HG02763 (cell line): ENCODE measurements around the gene SNAI1.
A peak's percentile ranks its signal among the peaks of the same experiment; 100 is the strongest.
"Not testable (repeated sequence)": the region's sequence is repeated elsewhere in the genome, so short reads cannot be mapped to it uniquely, and the experiment has no call there.

Source experiments
- ATAC-seq: cut with Tn5 transposase; IDR thresholded peaks from one replicate; pipeline ENCODE4 v1.9.1; 2021; ENCODE audit warnings: mild to moderate bottlenecking, moderate library complexity; ENCODE audit not compliant: unreplicated experiment

SNAI1 gene

GRCh38 chr20:50011597-50011996, 28.8 kb downstream of the SNAI1 start:
- ATAC-seq: not testable (repeated sequence)

DNA sequence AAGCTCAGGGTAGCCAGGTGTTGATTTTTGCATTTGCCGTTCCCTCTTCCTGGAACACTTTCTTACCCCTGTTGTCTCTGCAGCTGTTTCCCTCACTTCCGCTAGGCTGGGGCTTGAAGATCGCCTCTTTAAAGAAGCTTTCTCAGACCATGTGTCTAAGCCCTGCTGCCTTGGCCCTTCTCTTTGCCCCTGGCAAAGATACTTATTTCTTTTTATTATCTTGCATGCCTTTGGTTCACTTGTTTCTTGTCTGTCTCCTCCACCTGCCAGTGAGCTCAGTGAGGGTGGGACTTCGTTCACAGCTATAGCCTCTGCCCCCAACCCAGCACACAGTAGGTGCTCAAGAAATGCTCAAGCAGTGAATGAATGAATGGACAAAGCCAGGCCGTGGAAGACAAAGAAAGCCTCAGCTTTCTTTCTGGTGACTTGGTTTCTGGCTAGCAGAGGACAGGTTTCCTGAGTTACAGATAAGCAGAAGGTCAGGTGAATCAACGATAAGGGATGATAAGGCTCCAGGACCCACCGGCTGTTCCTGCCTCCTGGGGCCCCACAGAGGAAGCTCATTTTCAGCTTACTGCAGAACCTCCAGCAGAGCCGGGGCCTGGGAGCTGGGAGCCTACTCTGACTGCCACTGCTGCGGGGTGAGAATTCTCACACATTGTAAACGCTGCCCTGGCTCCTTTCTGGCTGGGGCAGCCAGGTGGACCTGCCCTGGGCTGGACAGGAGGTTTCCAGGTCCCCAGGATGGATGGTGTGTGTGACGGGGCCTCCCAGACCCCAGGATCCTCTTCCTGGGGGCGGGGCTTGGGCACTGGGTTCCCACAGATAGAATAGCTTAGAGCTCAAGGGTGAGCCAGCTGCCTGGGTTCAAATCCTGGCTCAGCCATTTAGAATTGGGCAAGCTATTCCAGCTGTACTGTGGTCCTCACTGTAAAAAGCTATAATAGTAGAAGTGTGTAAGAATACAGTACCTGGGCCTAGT, 29.8 kb downstream of the SNAI1 start:
- peak; percentile 41 for ATAC-seq

GRCh38 chr20:50013976-50014375, 31.2 kb downstream of the SNAI1 start:
- ATAC-seq: no peak

DNA sequence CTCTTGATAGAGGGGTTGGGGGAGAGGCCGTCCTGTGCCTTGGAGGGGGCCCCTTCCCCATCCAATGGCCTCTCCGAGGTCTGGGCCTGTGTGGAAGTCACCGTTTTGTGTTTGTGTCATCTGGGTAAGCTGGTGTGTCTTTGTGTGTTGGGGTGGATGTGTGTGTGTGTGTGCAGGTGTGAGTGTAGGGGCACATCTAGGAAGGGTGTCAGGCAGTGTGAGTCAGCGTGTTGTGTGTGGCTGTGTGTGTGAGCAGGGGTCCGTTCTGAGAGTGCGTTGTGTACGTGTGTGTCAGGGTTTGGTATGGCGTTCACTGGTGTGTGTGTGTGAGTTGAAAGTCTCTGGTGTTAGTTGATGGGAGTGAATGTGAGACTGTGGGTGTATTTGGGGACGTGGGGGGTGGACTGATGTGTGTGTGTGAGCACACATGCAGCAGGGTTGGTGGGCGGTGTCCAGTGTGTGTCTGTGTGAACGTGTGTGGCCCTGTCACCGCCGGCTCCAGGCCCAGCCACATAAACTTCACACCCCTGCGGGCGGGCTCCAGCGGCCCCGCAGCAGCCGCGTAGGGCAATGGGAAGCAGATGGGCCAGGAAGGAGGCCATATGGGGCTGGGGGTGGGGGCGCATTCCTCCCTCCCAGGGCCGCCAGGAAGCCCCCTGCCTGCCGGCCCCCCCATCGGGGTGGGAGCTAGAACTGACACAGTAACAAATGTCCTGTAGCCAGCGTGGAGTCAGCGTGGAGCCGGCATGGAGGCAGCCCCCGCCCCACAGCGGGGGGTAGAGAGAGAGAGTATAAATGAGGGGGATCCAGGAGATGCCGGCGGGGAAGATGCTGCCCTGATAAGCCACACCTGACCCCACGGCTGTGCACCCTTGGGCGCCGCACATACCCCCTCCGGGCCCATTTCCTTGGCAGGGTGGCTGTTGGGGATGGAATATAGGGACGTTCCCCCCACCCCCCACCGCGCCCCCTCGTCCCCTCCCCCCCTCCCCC, 32.1 kb downstream of the SNAI1 start:
- ATAC-seq: no peak

DNA sequence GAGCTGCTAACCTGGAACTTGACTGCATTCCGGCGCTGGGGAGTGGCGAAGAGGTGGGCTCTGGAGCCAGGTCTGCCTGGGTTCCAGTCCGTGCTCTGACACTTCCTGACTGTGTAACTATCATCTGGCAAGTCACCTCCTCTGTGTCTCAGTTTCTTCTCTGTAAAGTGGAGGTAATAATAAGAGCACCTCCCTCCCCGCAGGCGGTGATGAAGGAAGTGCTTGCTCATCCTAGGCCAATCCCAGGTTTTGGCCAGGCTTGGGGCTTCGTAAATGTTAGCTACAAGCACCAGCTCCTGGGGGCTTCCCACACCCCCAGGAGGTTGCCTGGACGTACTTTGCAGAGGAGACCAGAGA, 32.8 kb downstream of the SNAI1 start:
- no peak for ATAC-seq

DNA sequence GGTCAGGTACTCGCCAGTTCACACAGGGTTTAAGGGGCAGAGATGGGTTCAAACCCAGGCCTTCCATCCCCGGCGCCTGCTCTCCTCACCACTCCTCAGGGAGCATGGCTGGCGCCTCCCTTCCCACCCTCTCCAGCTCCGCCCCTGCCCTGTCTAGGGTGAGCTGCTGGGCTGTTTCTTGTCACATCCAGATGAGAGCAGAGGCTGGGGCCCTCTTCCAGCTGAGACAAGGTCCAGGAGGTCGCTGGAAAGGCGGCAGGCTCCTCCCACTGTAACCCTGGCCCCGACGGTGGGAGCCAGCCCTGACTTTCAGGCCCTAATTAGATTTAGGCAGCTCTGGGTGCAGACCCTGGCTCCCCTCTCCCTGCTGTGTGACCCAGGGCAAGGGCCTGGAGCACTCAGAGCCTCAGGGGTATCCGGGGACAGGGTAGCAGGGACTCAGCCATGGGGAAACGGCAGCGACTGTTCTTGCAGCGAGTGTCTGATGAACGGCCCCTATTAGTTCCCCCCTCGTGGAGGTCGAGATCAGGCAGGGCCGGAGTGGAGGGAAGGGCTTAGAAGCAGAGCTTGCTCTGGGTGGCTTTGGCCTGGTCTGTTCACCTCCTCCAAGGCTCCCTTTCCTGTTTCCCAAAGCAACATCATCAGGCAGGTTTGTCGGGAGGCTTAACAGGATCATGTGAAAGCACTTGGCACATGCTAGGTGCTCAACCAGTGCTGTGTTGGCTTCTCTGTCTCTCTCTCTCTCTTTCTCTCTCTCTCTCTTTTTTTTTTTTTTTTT, 33.4 kb downstream of the SNAI1 start:
- no peak for ATAC-seq

GRCh38 chr20:50017160-50017559, 34.4 kb downstream of the SNAI1 start:
- no peak for ATAC-seq

DNA sequence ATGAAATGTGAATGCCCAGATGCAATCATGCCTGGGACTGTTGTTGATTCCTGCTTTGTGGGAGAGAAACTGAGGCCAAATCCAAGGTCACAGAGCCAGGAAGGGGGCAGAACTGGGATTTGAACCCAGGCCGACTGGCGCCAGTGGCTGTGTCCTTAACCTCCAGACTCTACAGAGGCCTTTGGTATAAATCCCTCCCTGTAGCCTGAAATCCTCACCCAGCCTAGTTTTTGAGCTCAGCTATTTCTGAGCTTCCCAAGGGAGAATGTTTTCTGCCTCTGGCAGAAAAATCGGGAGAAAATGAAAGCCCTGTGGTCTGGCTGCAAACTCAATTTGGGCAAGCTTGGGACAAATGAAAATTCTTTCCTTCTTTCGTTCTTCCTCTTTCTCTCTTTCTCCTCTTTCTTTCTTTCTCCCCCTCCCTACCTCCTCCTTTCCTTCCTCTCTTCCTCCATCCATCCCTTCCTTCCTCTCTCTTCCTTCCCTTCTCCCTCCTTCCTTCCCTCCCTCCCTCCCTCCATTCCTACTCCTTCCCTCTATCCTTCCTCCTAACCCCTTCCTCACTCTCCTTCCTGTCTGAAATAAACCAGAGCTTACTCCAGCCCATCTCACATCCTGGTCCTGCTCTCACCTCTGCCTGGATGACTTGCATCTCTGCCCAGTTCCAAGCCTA, 34.9 kb downstream of the SNAI1 start:
- no peak for ATAC-seq

DNA sequence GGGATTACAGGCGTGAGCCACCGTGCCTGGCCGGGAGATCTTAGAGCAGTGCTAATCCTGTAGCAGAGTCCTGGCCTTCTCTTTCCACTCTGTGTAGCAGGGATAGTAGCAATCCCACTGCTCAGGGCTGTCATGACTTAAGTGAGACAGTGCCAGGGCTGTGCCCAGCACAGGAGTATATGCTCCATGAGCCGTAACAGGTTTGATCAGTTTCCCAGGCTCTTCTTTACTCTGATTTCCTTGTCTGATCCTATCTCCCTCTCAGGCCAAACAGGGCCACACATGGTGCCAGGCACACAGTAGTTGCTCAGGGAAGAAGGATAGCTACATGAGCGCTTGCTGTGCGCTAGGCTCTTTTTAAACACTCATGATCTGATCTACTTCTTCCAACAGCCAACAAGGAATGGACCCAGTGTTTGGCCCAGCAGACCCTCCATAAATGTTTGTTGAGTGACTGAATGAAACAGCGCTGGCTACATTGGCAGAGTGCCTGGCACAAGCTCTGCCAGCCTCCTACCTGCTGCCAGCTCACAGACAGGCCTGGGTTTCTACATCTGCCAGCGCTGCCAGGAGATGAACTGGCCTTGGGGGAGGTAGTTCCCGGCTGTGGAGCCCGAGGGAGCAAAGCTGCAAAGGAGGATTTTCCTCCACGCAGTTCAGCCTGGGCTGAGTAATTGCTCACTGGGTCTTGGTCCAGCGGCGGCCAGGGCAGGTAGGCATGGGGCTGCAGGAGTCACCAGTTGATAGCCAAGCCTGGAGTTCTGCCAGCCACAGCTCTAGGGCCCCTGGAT, 36.9 kb downstream of the SNAI1 start:
- no peak for ATAC-seq

DNA sequence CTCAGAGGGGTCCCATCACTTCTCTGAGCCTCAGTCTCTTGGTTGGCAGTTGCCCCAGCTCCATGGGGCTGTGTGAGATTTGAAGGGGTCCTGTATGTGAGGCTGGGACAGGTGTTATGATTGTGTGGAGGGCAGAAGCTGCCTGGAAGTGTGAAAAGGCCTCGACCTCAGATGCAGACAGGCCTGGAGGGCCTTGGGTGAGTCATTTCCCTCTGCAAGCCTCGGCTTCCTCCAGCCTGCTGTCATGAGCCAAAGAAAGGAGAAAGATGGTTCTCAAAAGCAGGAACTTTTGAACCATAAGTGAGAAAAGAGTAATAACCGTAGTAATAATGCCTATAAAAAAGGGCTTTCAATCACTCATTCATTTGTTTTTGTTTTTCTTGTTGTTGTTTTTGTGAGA, 37.5 kb downstream of the SNAI1 start:
- ATAC-seq: no peak

DNA sequence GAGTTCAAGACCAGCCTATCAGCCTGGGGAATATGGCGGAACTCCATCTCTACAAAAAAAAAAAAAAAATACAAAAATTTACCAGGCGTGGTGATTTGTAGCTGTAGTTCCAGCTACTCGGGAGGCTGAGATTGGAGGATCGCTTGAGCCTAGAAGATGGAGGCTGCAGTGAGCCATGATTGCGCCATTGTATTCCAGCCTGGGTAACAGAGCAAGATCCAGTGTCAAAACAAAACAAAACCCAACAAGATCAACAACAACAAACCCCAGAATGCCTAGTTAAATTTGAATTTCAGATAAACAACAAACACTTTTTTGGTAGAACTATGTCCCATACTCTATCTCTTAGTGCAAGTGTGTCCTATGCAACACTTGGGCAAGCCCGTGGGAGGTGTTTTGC, 39.9 kb downstream of the SNAI1 start:
- ATAC-seq: no peak

GRCh38 chr20:50023116-50023805, 40.5 kb downstream of the SNAI1 start:
- no peak for ATAC-seq

GRCh38 chr20:50026746-50027575, 44.2 kb downstream of the SNAI1 start:
- no peak for ATAC-seq

DNA sequence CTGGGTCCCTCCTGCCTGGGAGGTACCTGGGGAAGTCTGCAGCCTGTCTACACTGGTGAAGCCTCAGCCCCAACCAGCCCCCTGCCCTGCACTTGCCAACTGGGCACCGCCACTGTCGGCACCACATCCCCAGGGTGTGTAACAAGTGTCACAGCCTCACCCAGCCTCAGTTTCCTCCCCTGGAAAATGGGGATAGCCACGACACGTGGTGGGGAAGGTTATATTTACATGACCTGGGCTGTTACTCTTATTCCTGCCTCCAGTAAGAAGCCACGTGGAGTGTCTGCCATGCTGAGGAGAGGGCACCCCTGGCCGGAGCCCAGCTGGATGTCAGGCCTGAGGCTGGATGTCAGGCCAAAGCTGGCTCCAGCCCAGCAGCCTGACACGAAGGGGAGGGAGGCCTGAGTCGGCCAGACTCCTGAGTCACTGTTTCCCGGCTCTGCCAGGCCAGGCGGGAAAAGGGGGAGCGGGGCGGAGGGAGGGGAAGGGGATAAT, 44.9 kb downstream of the SNAI1 start:
- no peak for ATAC-seq

DNA sequence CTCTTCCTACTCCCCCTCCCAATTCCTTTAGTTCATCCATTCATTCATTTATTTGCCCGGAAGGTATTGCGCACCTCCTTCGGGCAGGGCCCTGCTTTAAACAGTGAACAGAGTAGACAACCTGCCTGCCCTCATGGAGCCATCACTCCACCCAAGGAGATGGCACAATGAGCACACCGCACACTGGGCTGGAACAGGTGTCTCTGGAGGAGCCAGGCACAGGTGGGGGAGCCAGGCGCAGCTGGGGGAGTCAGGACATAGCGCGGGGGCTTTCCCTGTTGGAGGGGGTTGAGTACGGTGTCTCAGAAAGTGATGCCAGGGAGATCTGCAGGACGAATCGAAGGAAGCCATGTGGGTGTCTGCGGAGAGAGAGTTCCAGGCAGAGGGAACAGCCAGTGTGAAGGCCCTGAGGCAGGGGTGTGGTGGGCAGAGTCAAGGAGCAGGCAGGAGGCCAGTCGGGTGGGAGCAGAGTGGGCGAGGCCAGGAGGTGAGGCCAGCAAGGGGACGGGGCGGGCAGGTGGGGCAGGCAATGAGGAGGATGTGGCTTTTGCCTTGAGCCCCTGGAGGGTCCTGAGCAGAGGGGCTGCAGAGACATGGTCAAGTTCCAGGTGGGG, 46.4 kb downstream of the SNAI1 start:
- ATAC-seq: no peak

- ATAC-seq: no peak
Observed at GRCh38 chr20:50029697-50030461, 47.1 kb downstream of the SNAI1 start.
